Measurements from ENCODE around the gene CCT2.

Gene CCT2

GRCh38 chr12:69585189-69586062 lies at the start of gene CCT2:
CCT2 (plus strand) TSS chr12:69585459; CDS start chr12:69585522, 63 bp downstream.
- DNase-seq (ENCODE audit: low read depth in 3 of 3): peak; percentile 91 to 96 (median 95)

- DNase-seq (ENCODE audit: low read depth in 3 of 3): no peak
These were observed 44.3 kb upstream of the CCT2 start for GRCh38 chr12:69540987-69541386.

- DNase-seq (ENCODE audit: low read depth in 3 of 3): no peak
These were observed 41.2 kb upstream of the CCT2 start for GRCh38 chr12:69544087-69544486.

GRCh38 chr12:69545081-69545480 lies 40.2 kb upstream of the CCT2 start:
- DNase-seq (ENCODE audit: low read depth in 3 of 3): no peak

- DNase-seq (ENCODE audit: low read depth in 3 of 3): no peak
These were observed 38.4 kb upstream of the CCT2 start for GRCh38 chr12:69546693-69547438.

GRCh38 chr12:69548687-69549086 lies 36.6 kb upstream of the CCT2 start:
- DNase-seq (ENCODE audit: low read depth in 3 of 3): no peak

- DNase-seq (ENCODE audit: low read depth in 3 of 3): no peak
These were observed 34.5 kb upstream of the CCT2 start for GRCh38 chr12:69550569-69551350.

GRCh38 chr12:69553628-69554248 lies 31.5 kb upstream of the CCT2 start:
- no peak for DNase-seq (ENCODE audit: low read depth in 3 of 3)

GRCh38 chr12:69555461-69555860 lies 29.8 kb upstream of the CCT2 start:
- no peak for DNase-seq (ENCODE audit: low read depth in 3 of 3)

GRCh38 chr12:69556383-69556782 lies 28.9 kb upstream of the CCT2 start:
- no peak for DNase-seq (ENCODE audit: low read depth in 3 of 3)

GRCh38 chr12:69563166-69563762 lies 22.0 kb upstream of the CCT2 start:
- no peak for DNase-seq (ENCODE audit: low read depth in 3 of 3)

GRCh38 chr12:69566603-69567002 lies 18.7 kb upstream of the CCT2 start:
- DNase-seq (ENCODE audit: low read depth in 3 of 3): no peak

GRCh38 chr12:69569236-69569635 lies 16.0 kb upstream of the CCT2 start:
- no peak for DNase-seq (ENCODE audit: low read depth in 3 of 3)

- no peak for DNase-seq (ENCODE audit: low read depth in 3 of 3)
These were observed 15.2 kb upstream of the CCT2 start for GRCh38 chr12:69570000-69570516.

GRCh38 chr12:69570545-69571399 lies 14.5 kb upstream of the CCT2 start:
- DNase-seq (ENCODE audit: low read depth in 3 of 3): peak; percentile 15 to 36 (median 35)

- DNase-seq (ENCODE audit: low read depth in 3 of 3): no peak
These were observed 9.9 kb upstream of the CCT2 start for GRCh38 chr12:69575346-69575745.

GRCh38 chr12:69578283-69578682 lies 7.0 kb upstream of the CCT2 start:
- DNase-seq (ENCODE audit: low read depth in 3 of 3): no peak

- DNase-seq (ENCODE audit: low read depth in 3 of 3): no peak
These were observed 6.2 kb upstream of the CCT2 start for GRCh38 chr12:69579029-69579428.

GRCh38 chr12:69580074-69580473 lies 5.2 kb upstream of the CCT2 start:
- no peak for DNase-seq (ENCODE audit: low read depth in 3 of 3)

- no peak for DNase-seq (ENCODE audit: low read depth in 3 of 3)
These were observed 2.1 kb upstream of the CCT2 start for GRCh38 chr12:69583203-69583602.
